Stimulated activated CD8-positive, alpha-beta memory T cell treated with anti-CD3 and anti-CD28 coated beads, Interleukin-15, amount 100 ng/mL, for 4 hours (primary cell): ENCODE measurements around the gene MAP3K15.

Source experiments
- DNase-seq, 2 donors: peaks; one replicate each; pipeline ENCODE4 v3.0.0-alpha.2; 2020; ENCODE audit warnings: low read depth in 2 of 2

Gene MAP3K15

DNA sequence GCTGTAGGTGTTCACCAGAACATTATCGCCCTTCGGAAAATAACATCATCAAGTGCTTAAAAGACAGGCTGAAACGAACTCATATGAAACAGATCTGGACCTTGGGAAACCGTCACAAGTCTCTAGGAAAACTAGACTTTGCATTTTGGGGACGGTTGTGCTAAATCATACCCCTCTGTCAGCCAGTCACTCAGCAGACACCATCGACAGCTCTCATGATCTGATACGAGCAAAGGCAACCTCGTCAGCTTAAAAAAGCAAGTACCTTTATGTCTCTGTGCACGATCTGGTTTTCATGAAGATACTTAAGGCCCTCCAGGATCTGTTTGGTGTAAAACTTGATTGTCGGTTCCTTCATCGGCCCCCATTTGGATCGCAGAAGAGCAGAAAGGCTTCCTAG is 123.2 kb downstream of the MAP3K15 start:
- no peak for DNase-seq

DNA sequence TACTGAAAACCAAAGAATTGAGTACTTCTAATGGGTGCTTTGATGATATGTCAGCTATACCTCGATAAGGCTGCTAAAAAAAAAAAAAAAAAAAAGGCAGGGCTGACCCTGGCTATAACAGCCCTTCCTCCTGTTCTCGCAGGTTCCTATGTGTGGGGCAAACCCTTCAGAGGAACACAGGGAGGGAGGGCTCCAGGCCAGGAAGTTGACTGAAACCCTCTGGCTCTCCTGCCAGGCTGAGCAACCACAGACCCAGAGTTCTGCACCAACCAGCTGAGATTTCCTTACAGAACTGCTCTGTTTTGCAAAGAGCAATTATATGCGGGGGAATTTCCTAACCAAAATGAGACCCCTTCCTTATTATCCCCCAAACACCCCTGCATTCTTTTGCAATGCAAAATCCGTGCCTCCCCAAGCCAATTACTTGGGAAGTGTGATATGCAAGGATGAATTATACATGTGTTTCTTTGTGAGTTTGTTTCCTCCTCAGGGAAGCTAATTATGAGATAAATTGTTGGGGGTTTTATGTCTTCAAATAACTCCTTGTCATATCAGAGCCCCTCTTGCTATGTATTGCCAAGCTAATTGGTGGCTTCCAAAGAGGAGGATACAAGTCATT is 126.0 kb downstream of the MAP3K15 start:
- no peak for DNase-seq

DNA sequence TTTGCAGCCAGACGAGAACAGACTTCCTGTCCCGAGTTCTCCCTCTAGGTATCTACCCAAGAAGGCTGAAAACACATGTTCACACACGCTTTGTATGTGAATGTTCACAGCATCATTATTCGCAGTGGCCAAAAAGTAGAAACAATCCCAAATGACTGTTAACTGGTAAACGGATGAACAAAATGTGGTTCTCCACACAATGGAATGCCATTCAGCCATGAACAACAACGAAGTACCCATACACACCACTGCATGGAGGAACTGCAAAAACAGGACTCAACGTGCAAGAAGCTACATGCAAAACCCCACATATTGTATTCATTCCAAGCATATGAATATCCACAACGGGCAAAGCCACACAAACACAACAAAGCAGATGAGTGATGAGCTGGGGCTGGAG is 126.6 kb downstream of the MAP3K15 start:
- no peak for DNase-seq

DNA sequence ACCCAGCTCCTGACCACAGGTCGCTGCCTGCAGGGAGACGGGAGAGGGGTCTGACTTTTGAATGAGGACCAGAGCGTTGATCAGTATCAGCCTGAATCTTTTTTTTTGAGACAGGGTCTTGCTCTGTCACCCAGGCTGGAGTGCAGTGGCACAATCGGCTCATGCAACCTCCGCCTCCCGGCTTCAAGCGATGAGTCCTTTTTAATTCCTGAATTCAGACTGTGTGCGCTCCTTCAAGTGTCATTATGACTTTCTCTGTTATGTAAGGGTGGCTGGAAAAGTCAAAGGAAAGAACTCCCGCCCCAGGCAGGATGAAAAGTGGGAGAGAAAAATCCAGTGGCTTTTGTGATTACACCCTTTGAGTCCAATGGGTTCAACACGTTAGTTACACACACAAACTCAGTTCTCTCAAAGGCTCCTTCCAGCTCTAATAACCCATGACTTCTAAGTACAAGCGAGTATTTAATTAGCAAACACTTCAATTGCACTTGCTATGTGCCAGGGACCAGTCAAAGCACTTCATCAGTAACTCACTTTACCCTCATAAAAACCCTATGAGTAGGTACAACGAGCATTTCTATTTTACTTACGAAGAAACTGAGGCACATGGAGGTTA is 127.1 kb downstream of the MAP3K15 start:
- no peak for DNase-seq

DNA sequence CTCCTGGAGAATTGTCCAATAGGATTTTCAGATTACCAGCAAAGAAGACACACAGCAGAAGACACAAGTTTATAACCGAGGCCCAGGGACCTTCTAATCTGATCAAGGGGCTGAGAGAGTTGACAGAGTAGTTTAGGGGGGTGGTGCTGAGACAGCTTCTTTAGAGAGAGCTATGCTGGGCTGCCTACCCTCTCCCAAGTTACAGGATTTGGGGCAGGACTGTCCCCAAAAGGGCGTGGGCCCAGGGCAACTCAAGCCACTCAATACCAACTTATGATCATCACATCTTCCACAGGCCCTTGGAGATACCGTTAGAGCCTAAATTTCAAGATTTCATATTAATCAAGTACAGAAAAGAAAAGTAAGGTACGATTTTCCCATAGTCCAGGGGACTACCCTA is 128.6 kb downstream of the MAP3K15 start:
- DNase-seq: no peak

DNA sequence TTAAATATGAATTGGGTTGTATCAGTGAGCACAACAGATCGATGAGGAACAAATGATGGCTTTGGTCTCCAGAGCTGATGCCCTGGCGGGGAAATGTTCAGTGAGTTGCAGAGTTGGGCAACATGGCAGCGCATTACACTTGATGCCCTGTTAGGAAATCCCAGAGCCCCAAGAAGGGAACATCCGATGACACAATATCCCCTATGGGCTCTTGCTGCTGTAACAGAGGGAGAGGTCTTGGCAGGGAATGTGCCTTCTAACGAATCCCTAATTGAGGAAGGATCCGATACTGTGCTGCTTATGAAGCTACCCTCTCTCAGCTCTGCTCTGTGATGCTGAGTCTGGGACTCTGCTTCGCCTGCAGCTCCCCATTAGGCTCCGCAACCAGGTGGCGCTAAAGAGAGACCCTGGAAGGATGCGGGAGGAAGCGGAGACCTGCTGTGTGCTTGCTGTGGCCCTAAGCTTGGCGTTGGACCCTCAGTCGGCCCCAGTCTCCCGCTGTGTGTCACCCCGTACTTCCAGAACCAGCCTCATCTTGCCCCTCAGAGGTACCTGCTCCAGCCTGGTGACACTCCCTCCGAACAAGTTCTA is 132.7 kb downstream of the MAP3K15 start:
- DNase-seq: no peak

DNA sequence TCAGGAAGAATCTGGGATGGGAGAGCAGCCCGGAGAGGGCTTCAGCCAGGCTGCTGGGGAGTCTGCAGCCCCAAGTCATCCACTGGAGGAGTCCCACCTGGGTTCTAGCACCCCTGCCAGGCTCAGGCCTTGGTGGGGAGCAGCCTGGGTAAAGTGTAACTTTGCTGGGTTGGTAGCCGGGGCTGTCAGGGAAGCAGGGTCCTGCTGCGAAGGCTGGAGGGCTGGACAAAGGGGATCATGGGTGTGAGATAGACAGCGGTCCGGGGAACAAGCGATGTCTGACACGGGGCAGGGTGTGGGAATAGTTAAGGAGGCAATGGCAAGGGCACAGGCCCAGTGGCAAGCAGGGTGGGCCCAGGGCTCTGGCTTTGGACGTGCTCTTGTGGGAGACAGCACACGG is 134.0 kb downstream of the MAP3K15 start:
- no peak for DNase-seq

DNA sequence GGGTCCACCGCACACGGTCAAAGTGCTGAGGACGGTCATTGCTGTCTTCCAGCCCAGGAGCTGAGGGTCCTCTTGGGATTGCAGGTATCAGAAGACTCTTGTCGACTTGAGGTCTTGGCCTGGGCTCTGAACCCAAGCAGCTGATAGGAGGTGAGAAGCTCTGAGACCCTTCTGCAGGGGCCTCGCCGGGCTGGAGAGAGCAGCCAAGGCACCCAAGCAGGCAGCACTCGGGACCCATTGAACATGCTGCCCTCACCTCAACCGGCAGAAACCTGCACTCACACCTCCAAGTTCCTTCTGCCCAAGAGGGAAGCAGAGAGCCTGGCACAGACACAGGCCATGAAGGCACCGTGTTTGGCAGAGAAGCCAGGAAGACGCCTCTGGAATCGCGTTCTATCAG is 137.5 kb downstream of the MAP3K15 start:
- DNase-seq: no peak

DNA sequence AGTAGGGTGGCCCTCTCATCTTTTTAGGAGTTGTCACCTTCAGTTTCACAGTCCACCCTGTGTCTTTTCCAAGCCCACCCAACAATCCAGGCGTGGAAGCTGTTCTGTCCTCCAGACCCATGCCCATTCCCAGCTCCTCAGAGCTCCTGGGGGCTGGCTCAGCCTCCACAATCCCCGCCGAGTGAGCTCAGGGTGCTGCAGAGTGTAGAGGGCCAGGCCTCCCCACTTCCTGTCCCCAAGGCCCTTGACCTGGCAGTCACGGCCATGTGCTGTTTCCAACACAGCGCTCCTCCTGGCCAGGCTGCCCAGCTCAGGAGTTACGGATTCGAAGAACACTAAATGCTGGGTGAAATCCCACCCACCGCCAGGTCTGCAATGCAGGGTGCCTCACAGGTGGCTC is 139.8 kb downstream of the MAP3K15 start:
- DNase-seq: no peak

DNA sequence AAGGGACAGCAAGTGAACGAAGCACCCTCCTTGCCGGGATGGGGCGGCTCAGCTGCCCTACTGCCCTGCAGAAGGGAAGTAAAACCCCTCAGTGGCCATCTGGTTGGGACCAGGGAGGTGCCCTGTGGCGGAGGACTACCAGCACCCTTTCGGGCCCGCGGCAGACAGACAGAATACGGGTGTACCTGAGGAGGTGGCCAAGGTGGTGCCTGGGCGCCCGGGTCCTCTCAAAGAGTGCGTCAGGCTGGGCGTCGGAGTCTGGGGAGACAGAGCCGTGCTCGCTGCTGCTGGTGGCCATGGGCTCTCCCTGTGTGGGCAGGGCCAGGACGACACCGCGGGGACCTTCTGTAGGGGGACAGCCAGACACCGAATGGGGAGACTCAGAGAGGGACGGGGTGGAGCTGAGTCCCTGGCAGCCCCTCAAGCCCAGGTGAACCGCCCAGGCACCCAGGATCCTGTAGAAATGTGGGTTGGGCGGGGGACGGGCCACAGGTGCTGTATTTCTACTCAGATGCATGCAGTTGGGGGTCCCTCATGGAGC is 141.9 kb downstream of the MAP3K15 start:
- no peak for DNase-seq

DNA sequence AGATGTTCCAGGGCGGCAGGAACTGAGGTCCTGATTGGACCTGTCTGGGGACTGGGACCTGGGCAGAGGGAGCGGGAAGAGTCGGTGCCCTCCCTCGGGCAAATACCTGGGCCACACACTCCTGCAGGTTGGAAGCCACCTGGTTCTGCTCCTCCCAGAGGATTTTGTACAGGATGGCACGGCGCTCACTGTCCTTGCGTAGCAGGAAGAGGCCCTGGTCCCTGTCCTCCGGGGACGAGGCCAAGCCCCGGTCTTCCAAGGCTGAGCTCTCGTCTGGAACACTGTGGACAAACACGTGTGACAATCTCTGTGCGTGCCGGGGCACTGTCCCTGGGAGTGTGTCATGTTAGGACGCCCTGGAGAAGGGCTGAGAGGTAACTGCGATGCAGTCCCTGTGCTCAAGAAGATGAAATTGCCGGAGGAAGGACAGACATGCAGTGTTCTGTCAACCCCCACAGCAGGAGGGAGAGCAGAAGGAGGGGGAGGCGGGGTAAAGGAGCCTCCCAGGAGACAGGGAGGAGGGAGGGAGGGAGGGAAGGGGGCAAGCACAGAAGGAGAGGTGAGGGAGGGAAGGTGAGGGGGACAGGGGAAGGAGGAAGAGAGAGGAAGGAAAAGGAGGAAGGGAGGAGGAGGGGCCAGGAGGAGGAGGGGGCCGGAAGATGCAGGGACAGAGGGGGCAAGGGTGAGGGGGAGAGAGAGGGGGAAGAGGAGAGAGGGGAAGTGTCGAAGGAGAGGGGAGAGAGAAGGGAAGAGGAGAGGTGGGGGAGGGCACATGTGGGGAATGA is 142.6 kb downstream of the MAP3K15 start:
- no peak for DNase-seq

DNA sequence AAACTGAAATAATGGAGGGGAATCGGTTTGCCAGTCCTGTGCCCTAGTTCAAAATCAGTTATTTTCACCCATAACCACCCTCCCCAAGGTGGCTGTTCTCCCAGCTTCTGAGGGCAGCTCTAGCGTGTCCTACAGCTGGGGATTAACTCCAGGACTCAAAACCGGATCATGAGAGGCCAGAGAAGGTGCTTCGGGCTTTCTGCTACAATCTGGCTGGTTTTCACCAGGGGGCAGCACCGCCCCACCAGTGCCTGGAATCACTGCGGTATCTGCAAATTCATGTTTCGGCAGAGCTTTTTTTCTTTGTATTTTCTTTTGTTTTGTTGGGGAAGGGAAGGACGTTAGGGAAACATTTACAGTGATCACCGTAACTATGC is 143.2 kb downstream of the MAP3K15 start:
- peak; percentile 23 to 26 for DNase-seq

DNA sequence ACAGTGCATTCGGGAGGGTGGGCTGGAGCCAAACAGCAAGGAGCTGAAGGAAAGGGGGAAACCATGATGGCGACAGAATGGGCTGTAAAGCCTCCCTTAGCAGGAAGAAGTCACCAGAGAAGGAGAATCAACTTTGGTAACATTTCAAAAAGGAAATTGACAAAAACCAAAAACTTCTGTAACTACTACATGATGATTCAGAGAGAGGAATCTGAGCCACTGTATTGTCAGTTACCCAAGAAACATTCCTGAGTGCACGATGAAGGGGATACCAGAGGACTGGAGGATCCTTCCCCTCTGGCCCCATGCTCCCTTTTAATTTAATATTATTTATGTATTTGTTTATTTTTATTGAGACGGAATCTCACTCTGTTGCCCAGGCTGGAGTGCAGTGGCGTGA is 145.2 kb downstream of the MAP3K15 start:
- no peak for DNase-seq

DNA sequence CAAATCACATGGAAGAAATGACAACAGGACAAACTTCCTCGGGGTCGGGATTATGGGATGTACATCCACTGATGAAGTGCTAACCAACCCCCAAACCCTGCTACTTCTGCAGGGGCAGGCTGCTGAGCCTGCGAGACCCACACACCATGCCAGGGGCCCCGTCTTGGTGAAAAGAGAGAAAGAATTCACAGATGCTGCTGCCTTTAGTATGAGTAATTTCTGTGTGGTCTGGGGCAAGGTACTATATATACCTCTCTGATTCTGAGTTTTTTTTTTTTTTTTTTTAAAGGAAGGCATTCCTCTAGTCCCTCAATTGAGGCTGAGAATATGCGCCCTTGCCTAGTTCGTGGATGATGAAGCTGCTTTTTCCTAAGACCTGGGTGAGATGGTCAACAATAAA is 146.7 kb downstream of the MAP3K15 start:
- no peak for DNase-seq

DNA sequence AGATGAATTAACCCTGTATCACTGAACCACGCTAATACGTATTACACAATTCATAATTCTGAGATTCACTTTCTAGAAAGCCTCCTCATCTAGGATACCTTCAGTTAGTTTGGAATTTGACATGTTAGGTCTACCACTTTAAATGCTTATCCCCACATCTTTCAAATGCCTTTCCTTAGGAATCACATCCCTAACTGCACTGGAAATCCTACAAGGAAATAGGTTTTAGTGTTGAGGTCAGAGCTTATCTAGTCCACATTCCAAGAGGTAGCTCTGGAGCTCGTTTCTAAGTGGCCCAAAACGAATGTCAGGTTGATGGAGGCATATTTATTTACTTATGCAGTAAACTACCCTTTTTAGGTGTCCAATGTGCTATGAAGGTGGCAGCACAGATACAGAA is 153.6 kb downstream of the MAP3K15 start:
- no peak for DNase-seq

DNA sequence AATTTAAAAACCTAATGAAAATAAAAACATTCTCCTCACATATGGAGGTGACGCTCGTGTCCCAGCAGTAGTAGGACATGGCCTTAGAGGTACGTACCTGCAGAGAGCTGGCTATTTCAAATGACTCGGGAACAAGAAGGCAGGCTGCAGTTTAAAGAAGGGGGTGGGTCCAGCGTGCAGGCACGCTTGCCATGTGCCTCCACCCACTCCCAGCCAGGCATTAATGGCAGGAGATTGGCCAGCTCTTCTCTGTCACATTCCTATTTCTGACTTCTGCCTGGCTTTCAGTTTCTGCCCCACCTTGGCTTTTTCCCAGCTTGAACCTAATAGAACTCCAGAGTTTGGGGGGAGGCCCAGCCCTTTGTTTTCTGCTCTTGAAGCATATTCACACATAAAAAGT is 154.4 kb downstream of the MAP3K15 start:
- no peak for DNase-seq

DNA sequence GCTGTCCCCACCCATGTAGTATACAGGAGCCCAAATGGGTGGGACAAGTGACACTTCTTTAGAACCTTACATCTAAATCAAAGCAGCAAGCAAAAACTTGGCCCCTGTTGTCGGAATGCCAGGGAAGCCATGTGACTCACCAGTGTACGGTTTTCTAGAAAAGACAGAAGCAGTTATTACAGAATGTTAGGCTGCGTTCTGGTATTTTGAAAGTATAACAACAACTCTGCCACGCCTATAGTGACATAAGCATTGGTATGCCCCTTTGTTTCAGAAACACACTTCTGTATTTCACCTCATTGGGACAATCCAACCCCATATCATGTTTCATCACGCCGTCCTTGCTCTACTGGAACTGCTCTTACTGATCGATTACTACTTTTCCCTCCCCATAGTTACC is 156.8 kb downstream of the MAP3K15 start:
- no peak for DNase-seq

DNA sequence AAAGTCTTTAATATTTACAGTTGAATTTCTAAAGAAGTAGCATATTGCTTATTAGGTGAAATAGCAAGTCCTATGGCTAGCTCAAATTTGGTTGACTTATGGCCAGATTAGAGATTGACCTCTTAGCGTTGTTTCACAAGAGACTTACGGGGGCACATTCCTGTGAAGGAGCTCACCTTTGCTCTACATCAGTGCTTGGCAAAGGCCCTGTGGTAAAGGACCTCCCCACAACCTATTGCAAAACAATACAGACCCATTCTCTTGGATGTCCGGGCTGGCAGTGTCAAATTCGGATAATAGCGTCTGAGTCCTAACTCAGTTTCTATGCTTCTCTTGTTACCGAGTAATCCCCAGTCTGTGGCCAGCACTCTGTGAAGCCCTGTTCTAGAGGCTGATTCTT is 160.7 kb downstream of the MAP3K15 start:
- DNase-seq: no peak

DNA sequence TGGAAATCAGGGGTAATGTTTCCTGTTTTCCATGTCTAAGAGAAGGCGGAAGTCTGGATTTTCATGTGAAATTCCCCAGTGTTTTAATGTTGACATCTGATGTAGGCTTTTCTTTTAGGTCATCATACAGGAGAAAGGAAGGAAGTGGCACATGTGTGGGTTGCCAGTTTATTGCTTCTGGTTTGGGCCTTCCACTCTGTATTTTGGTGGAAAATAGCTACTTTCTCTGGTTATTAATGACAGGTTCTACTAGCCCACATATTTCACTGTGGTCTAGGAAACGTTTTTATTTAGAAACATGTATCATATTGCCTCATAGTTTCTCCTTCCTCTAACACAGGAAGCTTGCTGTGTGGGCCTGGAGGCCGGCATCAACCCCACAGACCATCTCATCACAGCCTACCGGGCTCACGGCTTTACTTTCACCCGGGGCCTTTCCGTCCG is 164.3 kb downstream of the MAP3K15 start:
- DNase-seq: no peak

DNA sequence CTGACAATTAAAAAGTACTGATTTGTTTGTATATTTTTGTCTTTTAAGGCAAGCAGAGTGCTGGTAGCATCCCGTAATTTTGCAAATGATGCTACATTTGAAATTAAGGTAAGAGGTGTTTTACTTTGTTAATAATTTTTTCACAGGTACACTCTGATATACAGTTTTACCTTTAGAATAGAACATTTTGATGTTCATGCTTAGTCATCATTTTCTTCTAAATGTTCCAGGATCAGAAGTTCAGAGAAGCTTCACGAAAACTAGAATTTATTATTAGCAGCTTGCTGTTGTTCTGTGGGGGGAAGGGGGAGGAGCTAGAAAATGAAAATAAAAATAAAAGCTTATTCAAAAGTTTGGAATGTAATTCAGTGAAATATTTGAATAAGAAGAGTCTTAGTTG is 166.0 kb downstream of the MAP3K15 start:
- DNase-seq: no peak

DNA sequence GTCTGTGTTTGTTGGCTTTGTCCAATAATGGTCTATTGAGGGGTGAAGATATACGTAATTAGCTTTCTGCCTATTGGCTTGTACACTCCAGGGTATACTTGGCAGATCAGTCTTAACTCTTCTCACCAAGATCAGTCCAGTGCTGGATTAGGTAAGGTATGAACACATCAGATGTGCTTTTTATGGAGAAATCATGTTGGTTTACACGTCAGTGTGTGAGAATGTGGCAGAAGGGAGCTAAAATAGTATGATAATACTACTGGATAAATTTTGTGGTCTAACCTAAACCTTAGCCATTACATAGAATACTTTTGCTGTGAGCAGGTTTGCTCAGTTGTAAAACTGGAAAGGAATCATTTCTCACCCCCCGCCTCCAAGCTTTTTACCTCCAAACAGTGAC is 167.4 kb downstream of the MAP3K15 start:
- DNase-seq: no peak

DNA sequence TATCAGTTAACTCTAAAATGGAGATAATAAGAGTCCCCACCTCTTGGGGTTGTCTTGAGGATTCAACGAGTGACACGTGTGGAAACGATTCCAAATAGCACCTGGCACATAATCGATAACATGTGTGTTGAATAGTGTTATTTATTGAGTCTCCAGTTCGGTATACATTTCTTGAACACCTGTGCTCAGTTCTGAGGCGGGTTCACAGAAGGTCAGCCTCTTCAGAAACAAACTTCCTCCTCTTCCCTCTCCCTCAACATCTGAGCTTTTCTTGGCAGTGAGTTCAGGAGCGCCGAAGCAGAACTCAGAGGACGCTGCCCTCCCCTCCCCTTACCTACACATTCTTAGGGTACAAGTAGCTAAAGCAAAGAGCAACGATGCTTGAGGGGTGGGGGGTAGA is 170.6 kb downstream of the MAP3K15 start:
- DNase-seq: no peak
